Stimulated activated naive CD8-positive, alpha-beta T cell treated with anti-CD3 and anti-CD28 coated beads, Interleukin-15, amount 100 ng/mL, for 72 hours (primary cell): Measurements from ENCODE around the gene PHLDA3.

Source experiments
- ATAC-seq: fragments of 150-1000 bp; cut with Tn5 transposase; 2 replicates; pipeline ENCODE4 v1.10.0; 2021; ENCODE audit warnings: mild to moderate bottlenecking, moderate library complexity
- DNase-seq, 2 donors: peaks; one replicate each; pipeline ENCODE4 v3.0.0; 2021 to 2022
- H3K27ac Mint-ChIP-seq, 2 donors: one replicate each; pipeline ENCODE4 v1.8.0; 2022; ENCODE audit warnings: mild to moderate bottlenecking in 2 of 2, mixed read lengths in 2 of 2, moderate library complexity in 2 of 2
- H3K27me3 Mint-ChIP-seq: one replicate; pipeline ENCODE4 v1.8.0; 2022; ENCODE audit warnings: mixed read lengths
- H3K4me1 Mint-ChIP-seq: one replicate; pipeline ENCODE4 v1.8.0; 2022; ENCODE audit warnings: mild to moderate bottlenecking, mixed read lengths
- H3K4me3 Mint-ChIP-seq, 2 donors: one replicate each; pipeline ENCODE4 v1.8.0; 2022; ENCODE audit warnings: mild to moderate bottlenecking in 2 of 2, mixed read lengths in 2 of 2, moderate library complexity in 1 of 2
- H3K9me3 Mint-ChIP-seq, 2 donors: one replicate each; pipeline ENCODE4 v1.8.0; 2022; ENCODE audit warnings: mixed read lengths in 2 of 2

PHLDA3 gene

DNA sequence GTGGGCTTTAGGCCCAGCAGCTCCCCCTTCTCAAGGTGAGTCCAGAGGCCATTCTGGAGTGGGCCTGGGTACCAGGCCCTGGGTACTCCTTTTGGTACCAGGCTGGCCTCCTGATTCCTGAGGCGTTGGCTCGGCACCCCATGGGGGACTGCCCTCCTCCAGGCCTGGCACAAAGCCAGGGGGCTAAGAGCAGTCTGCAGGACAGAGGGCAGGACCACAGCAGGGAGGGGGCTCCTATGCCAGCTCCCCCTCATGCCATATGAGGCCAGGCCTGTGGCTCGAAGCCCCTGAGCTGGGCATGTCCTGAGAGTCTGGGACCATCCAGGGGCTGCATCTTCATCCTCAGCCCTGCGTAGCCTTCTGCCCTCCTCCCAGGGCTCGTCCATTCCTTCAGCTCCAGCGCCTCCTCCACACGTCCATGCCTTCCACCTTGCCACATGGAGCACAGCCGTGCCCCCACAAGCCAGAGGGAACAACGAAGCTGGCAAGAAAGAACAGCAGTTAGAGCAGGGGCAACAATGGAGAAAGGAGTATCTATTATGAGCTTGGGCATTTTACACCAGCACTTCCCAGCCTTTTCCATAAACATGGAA lies 3.2 kb downstream of the PHLDA3 start:
- peaks cover 56% of the 10 kb centered on the region for H3K27me3 Mint-ChIP-seq
- no peak overlapping the region for H3K4me3 Mint-ChIP-seq
- no peaks in the 10 kb centered on the region for H3K9me3 Mint-ChIP-seq
- no peak overlapping the region for H3K27ac Mint-ChIP-seq
- DNase-seq, result no peak
- H3K4me1 Mint-ChIP-seq, result peaks cover 18% of the 10 kb centered on the region
- no peak for ATAC-seq

DNA sequence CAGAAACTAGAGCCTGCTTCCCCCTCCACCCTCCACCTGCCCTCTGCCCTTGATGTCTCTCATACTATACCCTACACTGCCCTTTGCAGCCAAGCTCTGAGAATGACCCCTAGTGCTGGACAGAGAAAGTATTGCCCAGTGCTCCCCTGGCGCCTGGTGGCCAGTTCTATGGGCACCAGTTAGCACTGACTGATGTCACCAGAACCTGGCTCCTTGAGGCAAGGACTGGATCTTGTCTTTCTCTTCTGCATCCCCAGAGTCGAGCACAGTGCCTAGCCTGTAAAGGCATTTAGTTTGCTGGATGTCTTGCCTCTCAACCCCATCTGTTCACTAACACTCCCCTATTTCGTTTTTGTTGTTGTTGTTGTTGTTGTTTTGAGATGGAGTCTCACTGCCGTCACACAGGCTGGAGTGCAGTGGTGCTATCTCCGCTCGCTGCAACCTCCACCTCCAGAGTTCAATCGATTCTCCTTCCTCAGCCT lies 5.9 kb downstream of the PHLDA3 start:
- ATAC-seq (peak; percentile 22), DNase-seq (no peak)
- Mint-ChIP-seq H3K27me3 (peaks cover 29% of the 10 kb centered on the region), H3K27ac (no peak overlapping the region), H3K4me3 (no peak overlapping the region), H3K4me1 (peaks cover 6% of the 10 kb centered on the region), H3K9me3 (no peaks in the 10 kb centered on the region)

DNA sequence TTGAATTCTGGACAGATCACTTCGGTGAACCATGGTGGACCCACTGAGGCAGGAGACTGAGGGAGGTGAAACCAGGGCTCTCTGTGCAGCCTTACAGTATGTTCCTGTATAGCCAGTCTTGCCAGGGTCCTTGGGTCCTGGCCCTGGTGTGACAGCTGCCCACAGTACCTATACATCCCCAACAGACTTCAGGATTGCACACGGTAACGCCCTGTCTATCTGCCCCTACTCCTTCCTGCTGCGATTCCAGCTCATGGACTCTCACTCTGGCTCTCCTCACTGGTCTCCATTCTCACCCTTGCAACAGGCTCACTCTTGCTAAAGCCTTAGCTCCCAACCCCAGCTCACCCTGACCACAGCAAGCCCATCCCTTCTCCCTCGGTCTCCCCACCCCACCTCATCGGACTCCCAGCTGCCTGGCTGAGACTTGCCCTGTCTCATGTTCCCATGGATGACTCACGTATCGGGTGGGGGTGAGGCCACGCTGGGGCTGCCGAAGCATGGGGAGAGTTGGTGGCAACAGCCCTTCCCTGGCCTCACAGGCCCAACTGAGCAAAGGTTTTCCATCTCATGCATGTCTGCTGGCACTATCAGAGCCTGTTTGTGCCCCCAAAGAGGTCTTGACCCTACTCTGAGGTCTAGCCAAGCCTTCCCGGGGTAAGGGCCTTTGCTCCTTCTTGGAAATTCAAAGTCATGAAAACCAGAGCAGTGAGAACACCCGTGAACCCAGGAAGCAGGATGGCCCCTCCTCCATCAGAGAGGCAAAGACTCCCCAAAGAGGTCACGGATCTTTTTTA lies 7.1 kb downstream of the PHLDA3 start:
- Mint-ChIP-seq H3K4me3 (no peak overlapping the region), H3K4me1 (no peaks in the 10 kb centered on the region), H3K27me3 (peaks cover 20% of the 10 kb centered on the region), H3K9me3 (no peaks in the 10 kb centered on the region), H3K27ac (no peak overlapping the region)
- DNase-seq, result no peak
- no peak for ATAC-seq

DNA sequence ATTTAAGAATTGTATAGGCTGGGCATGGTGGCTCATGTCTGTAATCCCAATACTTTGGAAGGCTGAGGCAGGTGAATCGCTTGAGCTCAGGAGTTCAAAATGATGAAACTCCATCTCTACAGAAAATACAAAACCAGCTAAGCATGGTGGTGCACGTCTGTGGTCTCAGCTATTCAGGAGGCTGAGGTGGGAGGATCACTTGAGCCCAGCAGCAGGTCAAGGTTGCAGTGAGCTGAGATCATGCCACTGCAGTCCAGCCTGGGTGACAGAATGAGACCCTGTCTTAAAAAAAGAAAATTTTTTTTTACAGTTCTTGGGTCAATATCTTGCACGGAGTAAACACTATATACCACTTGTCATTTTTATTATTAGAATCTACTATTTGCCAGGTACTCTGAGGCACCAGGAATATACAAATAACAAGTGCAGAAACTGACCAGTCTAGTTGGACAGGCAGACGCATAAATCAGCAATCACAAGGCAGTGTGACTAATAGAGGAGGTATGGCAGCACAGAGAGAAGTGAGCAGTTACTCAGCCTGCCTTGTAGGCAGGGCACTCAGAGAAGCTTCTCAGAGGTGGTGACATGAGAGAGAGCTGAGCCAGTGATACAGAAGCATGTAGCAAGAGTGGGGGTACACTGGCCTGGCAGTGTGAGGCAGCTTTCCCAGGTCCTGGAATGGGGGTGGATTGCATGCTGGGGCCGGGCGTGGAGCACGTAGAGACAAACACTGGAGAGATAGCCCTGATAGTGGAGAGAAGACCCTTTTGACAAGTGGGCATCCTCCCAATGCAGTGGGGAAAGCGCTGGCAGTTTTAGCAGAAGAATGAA lies 8.0 kb downstream of the PHLDA3 start:
- H3K4me3 Mint-ChIP-seq, result no peak overlapping the region
- DNase-seq (no peak), ATAC-seq (no peak)
- peaks cover 20% of the 10 kb centered on the region for H3K27me3 Mint-ChIP-seq
- H3K9me3 Mint-ChIP-seq, result no peaks in the 10 kb centered on the region
- peak overlapping the region in 1 of 2 donors; percentile 40 for H3K27ac Mint-ChIP-seq
- H3K4me1 Mint-ChIP-seq, result no peaks in the 10 kb centered on the region

DNA sequence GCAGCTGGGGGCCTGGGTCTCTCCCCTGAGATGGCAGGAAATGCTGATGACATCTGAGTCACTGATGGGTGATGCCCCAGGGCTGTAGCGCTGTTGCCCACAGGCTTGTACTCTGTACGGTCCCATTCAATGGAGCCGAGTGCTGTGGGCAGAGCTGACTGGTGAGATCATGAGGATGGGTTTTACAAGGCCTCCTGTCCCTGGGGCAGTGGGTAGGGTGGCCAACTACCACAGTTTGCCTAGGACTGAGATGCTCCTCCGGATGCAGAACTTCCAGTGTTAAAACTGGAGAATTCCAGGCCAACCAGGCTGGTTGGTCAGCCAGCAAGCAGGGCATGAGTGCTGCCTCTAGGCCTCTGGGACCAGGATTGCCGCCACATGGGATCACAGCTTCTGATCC lies 9.2 kb downstream of the PHLDA3 start:
- Mint-ChIP-seq H3K4me3 (no peak overlapping the region), H3K4me1 (peaks cover under 1% of the 10 kb centered on the region), H3K9me3 (no peaks in the 10 kb centered on the region), H3K27ac (no peak overlapping the region), H3K27me3 (peaks cover 18% of the 10 kb centered on the region)
- DNase-seq (no peak), ATAC-seq (no peak)

DNA sequence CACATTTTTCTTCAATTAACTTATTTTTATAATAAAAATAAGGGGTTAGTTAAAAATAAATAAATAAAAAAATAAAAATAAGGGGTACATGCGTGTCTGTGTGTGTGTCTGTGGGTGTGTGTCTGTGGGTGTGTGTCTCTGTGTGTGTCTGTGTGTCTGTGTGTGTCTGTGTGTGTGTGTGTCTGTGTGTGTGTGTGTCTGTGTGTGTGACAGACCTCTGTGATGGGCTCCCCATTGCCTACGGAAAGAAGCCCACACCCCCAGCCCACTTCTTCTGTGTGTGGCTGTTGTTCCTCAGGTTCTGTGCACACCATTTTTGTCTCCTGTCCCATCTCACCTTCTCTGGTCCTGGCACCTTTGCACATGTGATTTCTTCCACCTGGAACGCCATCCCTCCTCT lies 9.9 kb downstream of the PHLDA3 start:
- no peaks in the 10 kb centered on the region for H3K9me3 Mint-ChIP-seq
- peaks cover 7% of the 10 kb centered on the region for H3K4me1 Mint-ChIP-seq
- no peak overlapping the region for H3K27ac Mint-ChIP-seq
- no peak for ATAC-seq
- no peak overlapping the region for H3K4me3 Mint-ChIP-seq
- no peak for DNase-seq
- H3K27me3 Mint-ChIP-seq, result peaks cover 25% of the 10 kb centered on the region

DNA sequence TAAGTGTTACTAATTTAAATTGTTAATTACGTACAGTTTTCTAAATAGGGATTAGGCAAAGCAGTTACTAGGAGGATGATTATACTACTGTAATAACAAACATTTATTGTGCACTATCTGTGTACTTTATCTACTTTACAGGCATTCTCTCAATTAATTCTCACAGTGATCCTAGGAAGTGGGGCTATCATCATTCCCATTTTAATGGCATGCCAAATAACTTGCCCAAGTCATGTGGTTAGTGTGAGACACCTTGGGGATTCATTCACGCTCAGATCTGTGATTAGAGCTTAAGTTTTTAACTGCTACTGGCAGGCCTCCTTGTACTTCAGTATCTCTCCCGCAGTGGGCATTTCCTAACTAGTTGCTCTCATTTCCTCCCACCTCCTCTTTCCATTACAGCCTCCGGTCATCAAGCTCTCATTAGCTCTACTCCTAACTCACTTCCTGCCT lies 11.5 kb downstream of the PHLDA3 start:
- Mint-ChIP-seq H3K27ac (no peak overlapping the region), H3K4me1 (peaks cover 20% of the 10 kb centered on the region), H3K27me3 (peaks cover 25% of the 10 kb centered on the region), H3K9me3 (no peaks in the 10 kb centered on the region), H3K4me3 (no peak overlapping the region)
- ATAC-seq, result no peak
- no peak for DNase-seq

DNA sequence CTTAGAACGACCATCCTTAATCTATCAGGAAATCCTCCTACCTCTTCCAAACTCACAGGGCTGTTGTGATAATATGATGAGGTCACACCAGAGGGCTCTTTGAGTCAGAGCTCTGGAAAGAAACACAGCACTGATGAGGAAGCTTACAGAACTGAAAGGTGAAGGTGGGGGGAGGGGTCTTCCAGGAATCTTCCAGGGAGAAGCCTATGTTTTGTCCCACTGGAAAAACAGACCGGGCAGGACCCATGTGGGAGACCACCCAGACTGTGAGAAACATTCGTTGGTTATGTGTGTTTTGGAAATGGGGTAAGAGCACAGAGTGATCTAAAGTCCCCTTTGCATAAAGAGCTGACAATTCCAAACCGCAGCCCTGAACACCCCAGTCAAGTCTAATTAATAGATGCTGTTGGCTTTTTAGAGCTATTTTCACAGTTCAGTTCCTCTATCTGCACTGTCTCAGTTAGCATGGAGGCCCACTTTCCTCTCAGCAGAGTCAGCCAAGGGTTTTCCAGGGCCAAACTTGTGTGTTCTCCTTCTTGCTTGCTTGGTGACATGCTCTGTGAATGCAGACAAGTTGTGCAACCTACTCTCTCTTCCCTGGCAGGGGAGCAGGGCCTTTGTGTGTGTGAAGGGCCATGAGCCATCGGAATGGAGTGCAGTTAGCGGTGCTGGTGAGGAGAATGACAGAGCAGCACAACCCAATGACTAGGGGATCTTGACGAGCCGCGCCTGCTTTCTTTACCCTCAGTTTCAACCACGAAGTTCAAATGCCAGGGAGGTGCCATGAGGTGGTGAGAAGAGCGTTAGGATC lies 12.3 kb downstream of the PHLDA3 start:
- Mint-ChIP-seq H3K4me1 (peaks cover 24% of the 10 kb centered on the region), H3K4me3 (no peak overlapping the region), H3K27me3 (peaks cover 33% of the 10 kb centered on the region), H3K9me3 (no peaks in the 10 kb centered on the region), H3K27ac (no peak overlapping the region)
- ATAC-seq, result no peak
- DNase-seq, result no peak

DNA sequence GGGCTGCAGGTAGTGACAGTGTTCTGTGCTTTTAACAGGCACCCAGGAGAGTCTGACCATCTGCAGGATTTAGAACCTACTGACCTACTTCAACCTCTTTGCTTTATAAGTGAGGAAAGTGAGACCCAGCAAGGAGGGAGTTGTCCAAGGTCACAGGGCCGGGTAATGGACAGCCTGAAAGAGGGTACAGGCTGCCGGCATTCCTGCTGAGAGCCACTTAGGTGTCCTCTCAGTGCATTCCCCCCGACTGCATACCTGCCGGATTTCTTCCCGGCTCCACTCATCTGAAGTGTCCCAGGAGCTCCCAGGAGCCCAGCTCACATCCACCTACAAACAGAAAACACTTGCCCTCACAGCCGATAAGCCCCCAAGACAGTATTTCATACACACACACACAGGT lies 13.9 kb downstream of the PHLDA3 start:
- H3K4me3 Mint-ChIP-seq, result no peak overlapping the region
- no peaks in the 10 kb centered on the region for H3K9me3 Mint-ChIP-seq
- H3K4me1 Mint-ChIP-seq, result peaks cover 37% of the 10 kb centered on the region
- H3K27me3 Mint-ChIP-seq, result peaks cover 46% of the 10 kb centered on the region
- no peak for DNase-seq
- H3K27ac Mint-ChIP-seq, result no peak overlapping the region
- ATAC-seq, result no peak

DNA sequence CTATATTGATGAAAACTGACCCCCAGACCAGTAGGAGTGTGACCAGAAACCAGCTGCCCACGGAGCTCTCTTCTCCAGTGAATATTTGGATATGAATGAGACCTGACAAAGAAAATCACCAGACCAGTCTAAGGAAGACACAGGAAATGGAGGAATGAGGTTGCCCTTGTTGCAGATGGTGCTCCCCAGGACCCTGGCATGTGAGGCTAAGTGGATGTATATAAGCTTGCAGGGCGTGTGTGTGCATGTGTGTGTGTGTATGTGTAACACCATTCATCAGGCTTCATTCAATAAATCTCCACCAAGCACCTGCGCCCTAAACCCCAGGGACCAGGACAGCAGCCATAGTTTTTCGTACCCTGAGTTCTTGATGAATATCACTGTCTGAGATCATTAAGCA lies 14.4 kb downstream of the PHLDA3 start:
- Mint-ChIP-seq H3K4me3 (peak overlapping the region in 1 of 2 donors; percentile 25), H3K4me1 (peaks cover 37% of the 10 kb centered on the region), H3K27me3 (peaks cover 51% of the 10 kb centered on the region), H3K9me3 (no peaks in the 10 kb centered on the region), H3K27ac (peak overlapping the region in 1 of 2 donors; percentile 10)
- no peak for DNase-seq
- no peak for ATAC-seq

DNA sequence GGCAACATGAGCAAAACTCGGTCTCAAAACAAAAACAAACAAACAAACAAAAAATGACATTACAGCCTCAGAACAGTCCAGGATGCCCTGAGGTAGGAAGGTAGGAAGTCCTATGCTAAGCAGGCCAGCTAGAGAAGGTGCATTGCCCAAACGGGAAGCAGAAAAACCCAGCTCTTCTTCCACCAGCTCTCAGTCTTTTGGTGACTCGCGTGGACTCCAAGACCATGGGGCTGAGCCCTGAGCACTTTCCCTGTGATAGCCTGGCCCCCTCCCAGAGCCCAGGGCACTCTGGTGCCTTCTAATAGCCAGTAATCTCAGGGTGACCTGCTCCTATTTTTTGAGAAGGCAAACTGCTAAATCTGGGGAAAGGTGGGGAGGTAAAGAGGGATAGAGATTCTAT lies 16.1 kb downstream of the PHLDA3 start:
- ATAC-seq, result no peak
- H3K4me1 Mint-ChIP-seq, result peaks cover 41% of the 10 kb centered on the region
- no peak overlapping the region for H3K27ac Mint-ChIP-seq

DNA sequence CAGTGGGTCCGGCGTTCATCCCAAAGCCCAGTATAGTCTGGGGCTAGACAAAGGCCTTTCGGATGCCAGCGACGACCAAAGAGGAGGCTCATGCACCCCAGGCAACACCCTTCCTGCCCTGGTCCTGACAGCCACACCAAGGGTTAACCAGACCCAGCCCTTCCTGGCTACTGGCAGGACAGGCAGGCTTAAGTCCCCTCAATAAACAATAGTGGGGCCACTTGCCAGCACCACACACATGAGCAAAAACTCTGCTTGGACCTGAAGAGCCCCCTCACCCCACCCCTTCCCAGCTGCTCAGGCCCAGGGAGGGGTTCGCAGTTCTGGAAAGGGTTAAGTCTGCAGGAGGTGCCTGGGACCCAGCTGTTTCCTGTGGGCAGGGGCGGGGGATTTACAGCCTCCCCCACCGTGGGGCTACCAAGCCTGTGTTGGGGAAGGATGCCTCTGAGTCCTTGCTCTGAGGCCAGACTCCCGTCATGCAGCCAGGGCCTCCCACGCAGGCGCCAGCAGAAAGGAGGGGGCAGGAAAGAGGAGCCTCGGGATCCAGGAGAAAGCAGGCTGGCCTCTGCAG lies 18.2 kb downstream of the PHLDA3 start:
- peak overlapping the region in 1 of 2 donors; percentile 54 for H3K4me3 Mint-ChIP-seq
- ATAC-seq (no peak), DNase-seq (no peak)

More for the DNA sequence above, 16.1 kb downstream of the PHLDA3 start:
- Mint-ChIP-seq H3K4me3 (peak overlapping the region in 1 of 2 donors; percentile 31), H3K9me3 (no peaks in the 10 kb centered on the region), H3K27me3 (peaks cover 65% of the 10 kb centered on the region)
- DNase-seq, result no peak

DNA sequence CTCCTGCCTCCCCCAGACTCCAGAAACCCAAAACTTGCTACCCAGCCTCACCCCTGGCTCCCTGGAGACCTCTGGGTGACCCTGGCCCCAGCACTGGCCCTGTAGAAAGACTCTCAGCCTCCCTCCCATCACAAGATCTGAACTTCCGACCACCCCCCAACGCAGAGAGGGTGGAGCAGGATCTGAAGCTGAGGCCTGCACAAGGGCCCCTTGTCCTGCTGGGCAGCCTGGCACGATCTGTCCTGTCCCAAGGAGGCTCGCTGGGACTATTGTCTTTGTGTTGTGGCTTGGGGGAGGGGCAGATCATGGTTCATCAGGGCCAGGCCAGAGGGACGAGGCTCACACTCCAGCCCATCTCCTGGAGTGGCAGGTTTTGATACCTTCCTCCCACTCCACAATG lies 20.0 kb downstream of the PHLDA3 start:
- peaks cover 54% of the 10 kb centered on the region for H3K27me3 Mint-ChIP-seq
- H3K4me3 Mint-ChIP-seq, result no peak overlapping the region
- DNase-seq, result no peak
- H3K27ac Mint-ChIP-seq, result no peak overlapping the region
- peaks cover 41% of the 10 kb centered on the region for H3K4me1 Mint-ChIP-seq
- H3K9me3 Mint-ChIP-seq, result no peaks in the 10 kb centered on the region
- no peak for ATAC-seq

More for the DNA sequence above, 18.2 kb downstream of the PHLDA3 start:
- Mint-ChIP-seq H3K27ac (no peak overlapping the region), H3K9me3 (no peaks in the 10 kb centered on the region), H3K27me3 (peaks cover 65% of the 10 kb centered on the region), H3K4me1 (peaks cover 43% of the 10 kb centered on the region)

DNA sequence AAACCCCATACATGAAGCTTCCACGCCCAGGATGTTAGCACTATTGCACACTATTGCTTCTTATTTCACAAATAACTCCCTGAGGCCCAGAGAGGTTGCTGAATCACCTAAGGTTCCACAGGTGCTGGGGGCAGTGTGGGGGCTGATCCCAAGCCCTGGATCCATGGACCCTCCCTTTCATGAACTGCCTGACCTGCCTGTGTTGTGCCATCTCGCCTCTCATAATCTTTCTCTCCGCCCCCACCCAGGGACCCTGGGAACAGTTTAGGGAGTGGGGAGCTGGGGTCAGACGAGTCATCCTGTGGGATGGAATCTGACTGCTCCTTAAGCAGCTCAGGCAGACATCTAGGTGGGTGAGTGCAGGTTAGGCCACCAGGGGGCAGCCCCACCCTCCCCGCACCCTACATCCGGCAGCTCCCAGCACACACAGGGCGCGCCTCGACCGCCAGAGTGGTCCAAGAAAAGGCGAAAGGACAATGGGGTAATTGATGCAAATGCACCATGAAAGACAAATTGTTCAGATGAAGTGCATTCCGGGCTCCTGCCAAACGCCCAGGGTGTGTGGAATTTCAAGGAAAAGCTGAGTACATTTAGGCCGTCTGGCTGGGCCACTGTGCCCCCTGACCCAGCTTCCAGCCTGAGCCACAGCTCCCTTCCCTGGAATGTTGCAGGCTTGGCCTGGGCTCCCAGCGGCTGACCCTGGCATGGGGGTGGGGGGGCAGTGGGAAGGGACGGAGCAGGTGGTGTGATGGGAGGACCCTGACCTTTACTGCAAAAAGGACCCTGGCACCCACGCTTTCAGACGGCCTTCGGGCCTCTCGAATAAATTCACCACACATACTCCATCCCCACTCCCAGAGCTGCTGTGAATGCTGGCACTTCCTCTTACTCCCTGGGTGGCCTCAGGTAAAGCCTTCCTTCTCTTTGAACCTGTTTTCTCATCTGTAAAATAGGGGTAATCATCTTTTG lies 20.8 kb downstream of the PHLDA3 start:
- H3K4me3 Mint-ChIP-seq, result no peak overlapping the region
- peaks cover 33% of the 10 kb centered on the region for H3K4me1 Mint-ChIP-seq
- DNase-seq (peak; percentile 43 to 45), ATAC-seq (peak; percentile 90)
- no peaks in the 10 kb centered on the region for H3K9me3 Mint-ChIP-seq
- H3K27ac Mint-ChIP-seq, result no peak overlapping the region
- H3K27me3 Mint-ChIP-seq, result peaks cover 61% of the 10 kb centered on the region
